RWPE2 (cell line): ENCODE results near the gene PPARA.

ENCODE experiments used
- ATAC-seq: fragments of 200-7000 bp; cut with Tn5 transposase; 3 replicates; pipeline ENCODE4 v1.9.1; 2021; ENCODE audit warnings: low read depth
- DNase-seq: peaks from one replicate; pipeline ENCODE4 v3.0.0-alpha.2; 2020; ENCODE audit warnings: low spot score
- H3K27ac ChIP-seq: fragments of 450-650 bp; 2 replicates; pipeline ENCODE4 v1.5.1; 2017; ENCODE audit warnings: mild to moderate bottlenecking; ENCODE audit not compliant: poor library complexity, severe bottlenecking
- H3K27me3 ChIP-seq: fragments of 250-450 bp; sonication (Bioruptor Pico); 2 replicates; pipeline ENCODE4 v1.5.1; 2021; ENCODE audit warnings: mild to moderate bottlenecking, moderate library complexity; ENCODE audit not compliant: insufficient read depth, poor library complexity, severe bottlenecking
- H3K36me3 ChIP-seq: fragments of 250-450 bp; sonication (Bioruptor Pico); 2 replicates; pipeline ENCODE4 v1.5.1; 2020; ENCODE audit warnings: low read depth, mild to moderate bottlenecking, moderate library complexity
- H3K4me1 ChIP-seq: fragments of 250-450 bp; sonication (Bioruptor Pico); 2 replicates; pipeline ENCODE4 v1.5.1; 2021; ENCODE audit warnings: mild to moderate bottlenecking, moderate library complexity; ENCODE audit not compliant: insufficient read depth, poor library complexity, severe bottlenecking
- H3K4me3 ChIP-seq: fragments of 250-450 bp; sonication (Bioruptor Pico); 2 replicates; pipeline ENCODE4 v1.5.1; 2021; ENCODE audit warnings: mild to moderate bottlenecking, moderate library complexity; ENCODE audit not compliant: severe bottlenecking
- H3K9me3 ChIP-seq: fragments of 250-450 bp; sonication (Bioruptor Pico); 2 replicates; pipeline ENCODE4 v1.5.1; 2021; ENCODE audit warnings: mild to moderate bottlenecking, moderate library complexity; ENCODE audit not compliant: severe bottlenecking
- CTCF ChIP-seq: fragments of 450-650 bp; IDR thresholded peaks from one replicate; pipeline ENCODE4 v1.5.1; 2017; ENCODE audit warnings: mild to moderate bottlenecking, moderate library complexity; ENCODE audit not compliant: poor library complexity, severe bottlenecking

The PPARA gene

DNA sequence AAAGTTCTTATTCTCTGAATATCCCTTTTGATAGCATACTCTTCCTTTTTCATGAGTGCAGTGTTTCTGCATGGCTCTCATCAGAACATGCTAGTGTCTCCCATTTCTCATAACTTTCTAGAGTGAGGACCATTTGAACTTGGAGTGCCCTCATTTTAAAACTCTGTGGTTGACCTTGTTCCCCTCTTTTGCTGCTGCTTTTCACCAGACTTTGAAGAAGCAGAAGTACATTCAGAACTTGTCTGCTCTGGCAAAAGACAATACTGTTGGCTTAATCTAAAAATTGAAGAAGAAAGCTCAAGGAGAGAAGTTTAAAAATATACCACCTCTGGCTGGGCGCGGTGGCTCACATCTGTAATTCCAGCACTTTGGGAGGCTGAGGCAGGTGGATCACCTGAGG is 35.0 kb downstream of the PPARA start:
- DNase-seq (no peak), ATAC-seq (no peak)
- no peak overlapping the region for H3K4me3 ChIP-seq
- no peaks in the 10 kb centered on the region for H3K27me3 ChIP-seq
- no peaks in the 10 kb centered on the region for H3K4me1 ChIP-seq
- no peak overlapping the region for H3K27ac ChIP-seq
- H3K9me3 ChIP-seq: peaks cover 3% of the 10 kb centered on the region
- no peak for TF ChIP-seq CTCF
- no peaks in the 10 kb centered on the region for H3K36me3 ChIP-seq

- Histone ChIP-seq H3K36me3 (no peaks in the 10 kb centered on the region), H3K27me3 (no peaks in the 10 kb centered on the region), H3K4me1 (no peaks in the 10 kb centered on the region), H3K4me3 (no peak overlapping the region), H3K9me3 (no peaks in the 10 kb centered on the region), H3K27ac (no peak overlapping the region)
- no peak for TF ChIP-seq CTCF
- DNase-seq (no peak), ATAC-seq (no peak)
Observed at GRCh38 chr22:46187862-46188261, 37.5 kb downstream of the PPARA start.

GRCh38 chr22:46192210-46192993 is 42.1 kb downstream of the PPARA start:
- no peak for TF ChIP-seq CTCF
- no peaks in the 10 kb centered on the region for H3K27me3 ChIP-seq
- no peaks in the 10 kb centered on the region for H3K4me1 ChIP-seq
- no peaks in the 10 kb centered on the region for H3K9me3 ChIP-seq
- ATAC-seq (no peak), DNase-seq (no peak)
- no peak overlapping the region for H3K27ac ChIP-seq
- no peaks in the 10 kb centered on the region for H3K36me3 ChIP-seq
- H3K4me3 ChIP-seq: no peak overlapping the region

GRCh38 chr22:46193898-46194310 is 43.6 kb downstream of the PPARA start:
- Histone ChIP-seq H3K27me3 (no peaks in the 10 kb centered on the region), H3K9me3 (no peaks in the 10 kb centered on the region), H3K36me3 (no peaks in the 10 kb centered on the region; the same call in 1 of the 2 replicates), H3K4me3 (no peak overlapping the region), H3K4me1 (no peaks in the 10 kb centered on the region), H3K27ac (no peak overlapping the region)
- no peak for TF ChIP-seq CTCF
- ATAC-seq (no peak), DNase-seq (no peak)

DNA sequence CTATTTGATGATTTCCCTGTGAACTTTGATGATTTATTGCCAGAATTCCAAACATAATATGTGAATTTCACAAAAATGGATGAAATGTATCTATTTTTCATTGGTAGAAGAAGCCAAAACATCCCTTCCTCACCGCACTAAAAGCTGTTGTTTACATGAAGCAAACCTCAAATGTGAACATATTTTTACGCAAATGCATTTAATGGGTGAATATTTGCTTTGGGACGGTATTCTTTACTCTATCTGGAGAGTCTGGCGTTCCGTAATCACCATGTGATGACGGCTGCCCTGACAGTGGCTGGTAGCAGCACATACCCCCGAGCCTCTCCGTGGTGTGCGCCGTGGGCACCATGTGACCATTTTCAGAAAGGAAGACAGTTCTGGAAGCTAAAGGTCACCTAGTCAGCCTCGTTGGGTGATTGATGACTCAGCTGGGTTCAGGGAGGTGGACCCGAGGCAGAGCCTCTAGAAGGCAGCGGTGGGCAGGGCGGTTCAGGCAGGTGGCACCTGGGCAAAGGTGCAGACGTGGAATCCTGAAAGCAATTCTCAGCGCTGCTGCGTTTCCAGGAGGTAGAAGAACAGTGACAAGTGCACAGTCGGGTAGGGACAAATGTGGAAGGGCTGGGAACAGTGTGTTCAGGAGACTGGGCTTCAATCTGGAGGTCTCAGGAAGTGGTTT is 45.3 kb downstream of the PPARA start:
- Histone ChIP-seq H3K36me3 (no peaks in the 10 kb centered on the region; the same call in 1 of the 2 replicates), H3K27me3 (no peaks in the 10 kb centered on the region), H3K27ac (no peak overlapping the region), H3K4me3 (no peak overlapping the region), H3K4me1 (no peaks in the 10 kb centered on the region), H3K9me3 (no peaks in the 10 kb centered on the region)
- TF ChIP-seq CTCF: no peak
- ATAC-seq: no peak
- no peak for DNase-seq
